ENCODE measurements around the gene P4HA2.

DNA sequence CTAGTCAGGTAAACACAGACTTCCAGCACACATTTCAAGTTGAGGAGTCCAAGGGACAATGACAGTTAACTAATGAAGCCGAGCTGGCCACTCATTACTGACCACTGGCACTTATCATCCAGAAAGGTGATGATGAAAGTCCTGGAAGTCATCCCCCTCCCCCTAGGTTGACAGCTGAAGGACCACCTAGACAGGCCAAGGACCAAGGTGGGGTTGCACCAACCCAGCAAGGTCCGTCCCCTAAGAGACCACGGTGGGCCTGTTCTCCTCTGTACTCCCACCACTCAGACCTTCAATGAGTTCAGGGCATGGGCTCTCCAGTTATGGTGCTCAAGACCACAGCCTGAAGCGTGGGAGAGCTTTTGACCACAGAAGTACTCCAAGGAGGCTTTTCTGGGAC lies 13.2 kb downstream of the P4HA2 start:
- TF ChIP-seq MAX (IDR thresholded peaks at IDR 0.05), result no peak
- no peak for TF ChIP-seq USF1 (IDR thresholded peaks at IDR 0.05)
- TF ChIP-seq RAD21 (IDR thresholded peaks at IDR 0.05; ENCODE audit: low read depth), result no peak
- TF ChIP-seq TCF12 (IDR thresholded peaks at IDR 0.05; ENCODE audit: low read depth), result no peak
- TF ChIP-seq CEBPB (IDR thresholded peaks at IDR 0.05), result no peak

All from Ishikawa (cell line).